Endothelial cell of umbilical vein (primary cell): ENCODE results near the gene RBP5. TPM values are rescaled to one million over a fixed set of nuclear protein-coding genes. Genes with fewer than 3 reads are reported as not detected.

Source experiments
- BruUV-seq: library from RNA; stranded (reverse); fragments of 400-500 nt; replicated peaks from 2 replicates; lab custom pipeline; 2021; lab: Mats Ljungman, UMichigan
- CTCF ChIA-PET: fragments of 300-600, 350-600 bp; sonication (Branson Sonifier 250); formaldehyde crosslinking; loops from one replicate; lab custom pipeline; 2021; ENCODE audit warnings: antibody characterized with exemption, inconsistent platforms; lab: Charles Lee
- POLR2A ChIA-PET: fragments of 300-600, 350-600 bp; sonication (Branson Sonifier 250); formaldehyde crosslinking; loops from one replicate; lab custom pipeline; 2021; ENCODE audit warnings: antibody characterized with exemption, inconsistent platforms; lab: Charles Lee
- DNase-seq: peaks from one replicate; pipeline ENCODE4 v3.0.0-alpha.2; 2011; ENCODE audit warnings: low read depth, low spot score
- FAIRE-seq: peaks from 2 replicates; lab custom pipeline; 2011; peaks lifted over from hg19 to GRCh38; lab: Jason Lieb, UNC
- H2AFZ ChIP-seq: 2 replicates; pipeline ENCODE4 v1.6.0; 2012; ENCODE audit warnings: low read depth, low read length, control low read depth, inconsistent platforms
- H3K27ac ChIP-seq: 2 replicates; pipeline ENCODE4 v1.5.1; 2011; ENCODE audit warnings: low read depth, mild to moderate bottlenecking, control low read depth, low read length, moderate library complexity; ENCODE audit not compliant: insufficient read depth
- H3K27me3 ChIP-seq, 2 experiments: 2 replicates each; pipeline versions ENCODE4 v1.6.0 to v1.6.1; 2011; ENCODE audit warnings: low read length in 2 of 2, mixed read lengths in 1 of 2; ENCODE audit not compliant: control insufficient read depth in 2 of 2, insufficient read depth in 2 of 2
- H3K36me3 ChIP-seq, 2 experiments: 2 replicates in 1 of 2; 3 replicates in 1 of 2; pipeline ENCODE4 v1.5.1; 2011; ENCODE audit warnings: low read length in 2 of 2, mild to moderate bottlenecking in 1 of 2, moderate library complexity in 1 of 2; ENCODE audit not compliant: control insufficient read depth in 2 of 2, insufficient read depth in 2 of 2; ENCODE audit errors: extremely low read depth in 1 of 2
- H3K4me1 ChIP-seq: 3 replicates; pipeline ENCODE4 v1.5.1; 2011; ENCODE audit warnings: mild to moderate bottlenecking, low read length; ENCODE audit not compliant: control insufficient read depth, insufficient read depth; ENCODE audit errors: extremely low read depth
- H3K4me2 ChIP-seq: 2 replicates; pipeline ENCODE4 v1.6.1; 2011; ENCODE audit warnings: low read length, control low read depth, mixed read lengths; ENCODE audit not compliant: insufficient read depth
- H3K4me3 ChIP-seq, 3 experiments: fragments of 200-600 bp in 1 of 3; sonication (generic), shearing (Covaris generic) in 1 of 3; replicated peaks in 1 of 3; 2 replicates each; pipeline ENCODE4 v1.5.1; 2011 to 2016; ENCODE audit warnings: control low read depth in 3 of 3, low read length in 3 of 3, mild to moderate bottlenecking in 2 of 3, inconsistent platforms in 1 of 3, low read depth in 1 of 3, moderate library complexity in 1 of 3; ENCODE audit not compliant: insufficient read depth in 1 of 3
- H3K79me2 ChIP-seq: 2 replicates; pipeline ENCODE4 v1.6.0; 2012; ENCODE audit warnings: low read length, inconsistent platforms; ENCODE audit not compliant: control insufficient read depth, insufficient read depth
- H3K9ac ChIP-seq: replicated peaks from 2 replicates; pipeline ENCODE3; 2011; ENCODE audit warnings: low read length, control low read depth; ENCODE audit not compliant: insufficient read depth; ENCODE audit errors: extremely low read depth
- H3K9me1 ChIP-seq: replicated peaks from 3 replicates; pipeline ENCODE4 v1.6.0; 2011; ENCODE audit warnings: mild to moderate bottlenecking, low read length; ENCODE audit not compliant: control insufficient read depth, insufficient read depth; ENCODE audit errors: extremely low read depth
- H3K9me3 ChIP-seq: replicated peaks from 2 replicates; pipeline ENCODE4 v1.5.1; 2012; ENCODE audit warnings: low read length, inconsistent platforms; ENCODE audit not compliant: control insufficient read depth, insufficient read depth
- H4K20me1 ChIP-seq: replicated peaks from 2 replicates; pipeline ENCODE3; 2011; ENCODE audit warnings: mild to moderate bottlenecking, low read length; ENCODE audit not compliant: control insufficient read depth, insufficient read depth; ENCODE audit errors: extremely low read depth
- CTCF ChIP-seq, 2 donors: IDR thresholded peaks; 1 replicate in 1 of 2; 2 replicates in 1 of 2; pipeline ENCODE4 v1.5.1; 2011; ENCODE audit warnings: low read length in 2 of 2, mild to moderate bottlenecking in 2 of 2, moderate library complexity in 2 of 2, control low read depth in 1 of 2, inconsistent platforms in 1 of 2, low read depth in 1 of 2; ENCODE audit not compliant: insufficient read depth in 1 of 2; ENCODE audit errors: extremely low read depth in 1 of 2
- EZH2 ChIP-seq: IDR thresholded peaks from 2 replicates; pipeline ENCODE4 v1.6.1; 2012; ENCODE audit warnings: borderline replicate concordance, low read depth, mild to moderate bottlenecking, moderate library complexity, low read length, inconsistent platforms; ENCODE audit not compliant: severe bottlenecking
- FOS ChIP-seq: IDR thresholded peaks from 2 replicates; pipeline ENCODE4 v1.6.1; 2011; ENCODE audit warnings: mild to moderate bottlenecking, low read length, moderate library complexity, borderline replicate concordance; ENCODE audit not compliant: insufficient read depth
- GATA2 ChIP-seq: IDR thresholded peaks from 2 replicates; pipeline ENCODE4 v1.7.0; 2011; ENCODE audit warnings: low read depth, mild to moderate bottlenecking, moderate library complexity, mixed read lengths, low read length; ENCODE audit not compliant: insufficient read length, insufficient read depth
- JUN ChIP-seq: IDR thresholded peaks from 2 replicates; pipeline ENCODE4 v1.6.1; 2011; ENCODE audit warnings: borderline replicate concordance, low read depth; ENCODE audit not compliant: insufficient read length, insufficient read depth
- MYC ChIP-seq: IDR thresholded peaks from one replicate; pipeline ENCODE4 v1.6.1; 2011; ENCODE audit warnings: mild to moderate bottlenecking, low read depth, low read length
- POLR2A ChIP-seq: IDR thresholded peaks from 2 replicates; pipeline ENCODE4 v1.6.1; 2012; ENCODE audit warnings: low read depth, mild to moderate bottlenecking, control low read depth, low read length
- POLR2AphosphoS5 ChIP-seq: IDR thresholded peaks from 2 replicates; pipeline ENCODE4 v1.6.1; 2012; ENCODE audit warnings: low read depth, mild to moderate bottlenecking, control low read depth, low read length, moderate library complexity; ENCODE audit not compliant: insufficient read depth
- dilution Hi-C: fragments of 300-500 bp; cut with MboI; formaldehyde crosslinking; loops from one replicate; pipeline ENCODE4 v1.15.0; 2019; ENCODE audit warnings: low sequenced_read_pairs; ENCODE audit not compliant: extremely low pct_ligation_motif_present
- intact Hi-C: fragments of 100-400 bp; cut with micrococcal nuclease; formaldehyde crosslinking; loops from one replicate; pipeline ENCODE4 v1.10.0; 2022
- polyA plus RNA-seq, 4 experiments: library from polyadenylated mRNA; depleted of rRNA in 3 of 4; stranded (reverse) in 3 of 4; unstranded in 1 of 4; fragments of >200 nt; gene quantifications; 2 replicates each; pipeline versions ENCODE4 v1.2.1 to v1.2.3, GENCODE V29; 2011 to 2012; ENCODE audit warnings: missing spikeins in 1 of 4
- total RNA-seq: library from RNA; stranded (reverse); gene quantifications from 2 replicates; pipeline ENCODE4 v1.2.3, GENCODE V29; 2021
- TF ChIP-seq, protein P1 (sequence below): IDR thresholded peaks from 2 replicates; pipeline ENCODE4 v1.6.1; 2011; ENCODE audit not compliant: insufficient read depth, insufficient read length

Gene RBP5
- total and polyA plus RNA-seq, 2 donors (not counting 3 experiments of a cell fraction or from before 2014, with no cell fraction given) = 0.12 TPM; not detected in 1

- H3K4me2 ChIP-seq = no peak overlapping the region
- peaks cover 3 to 12% of the 10 kb centered on the region in 2 experiments for H3K27me3 ChIP-seq
- intact Hi-C loops = no loop called here
- H3K79me2 ChIP-seq = no peaks in the 10 kb centered on the region
- no peak overlapping the region for H2AFZ ChIP-seq
- H3K36me3 ChIP-seq = no peaks in the 10 kb centered on the region
- no peaks in the 10 kb centered on the region for H3K9me1 ChIP-seq
- DNase-seq = no peak
- no peak overlapping the region for H3K9ac ChIP-seq
- no peaks in the 10 kb centered on the region for H3K9me3 ChIP-seq
- no peak for TF ChIP-seq MYC
- TF ChIP-seq, protein P1, sequence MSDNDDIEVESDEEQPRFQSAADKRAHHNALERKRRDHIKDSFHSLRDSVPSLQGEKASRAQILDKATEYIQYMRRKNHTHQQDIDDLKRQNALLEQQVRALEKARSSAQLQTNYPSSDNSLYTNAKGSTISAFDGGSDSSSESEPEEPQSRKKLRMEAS = no peak
- TF ChIP-seq JUN = no peak
- no peak for TF ChIP-seq GATA2
- TF ChIP-seq CTCF (IDR thresholded peaks at IDR 0.05; ENCODE audit: extremely low read depth in 1 of 2, insufficient read depth in 1 of 2, low read depth in 1 of 2, low read length in 2 of 2) = no peak
- no peak for TF ChIP-seq EZH2
- no peak for TF ChIP-seq POLR2A
- no peak for TF ChIP-seq FOS
- no peak for TF ChIP-seq POLR2AphosphoS5
- BruUV-seq = no TSS peak
- no peak overlapping the region for H3K27ac ChIP-seq
- ChIA-PET CTCF (no interaction called here), POLR2A (no interaction called here)
- H3K4me1 ChIP-seq = no peaks in the 10 kb centered on the region
- no peak for FAIRE-seq
- H3K4me3 ChIP-seq = no peak overlapping the region
- dilution Hi-C loops = no loop called here
- H4K20me1 ChIP-seq = no peaks in the 10 kb centered on the region
Observed at GRCh38 chr12:7078163-7078562, 50.5 kb downstream of the RBP5 start.
